Stimulated activated CD4-positive, alpha-beta T cell treated with anti-CD3 and anti-CD28 coated beads, Interleukin-2, amount 100 ng/mL, for 4 hours (primary cell): Measurements from ENCODE around the gene TBC1D22A.
"Not testable (repeated sequence)": the region's sequence is repeated elsewhere in the genome, so short reads cannot be mapped to it uniquely, and the experiment has no call there.

Source experiments
- DNase-seq: peaks from one replicate; pipeline ENCODE4 v3.0.0-alpha.2; 2020; ENCODE audit warnings: low read depth

TBC1D22A gene

DNA sequence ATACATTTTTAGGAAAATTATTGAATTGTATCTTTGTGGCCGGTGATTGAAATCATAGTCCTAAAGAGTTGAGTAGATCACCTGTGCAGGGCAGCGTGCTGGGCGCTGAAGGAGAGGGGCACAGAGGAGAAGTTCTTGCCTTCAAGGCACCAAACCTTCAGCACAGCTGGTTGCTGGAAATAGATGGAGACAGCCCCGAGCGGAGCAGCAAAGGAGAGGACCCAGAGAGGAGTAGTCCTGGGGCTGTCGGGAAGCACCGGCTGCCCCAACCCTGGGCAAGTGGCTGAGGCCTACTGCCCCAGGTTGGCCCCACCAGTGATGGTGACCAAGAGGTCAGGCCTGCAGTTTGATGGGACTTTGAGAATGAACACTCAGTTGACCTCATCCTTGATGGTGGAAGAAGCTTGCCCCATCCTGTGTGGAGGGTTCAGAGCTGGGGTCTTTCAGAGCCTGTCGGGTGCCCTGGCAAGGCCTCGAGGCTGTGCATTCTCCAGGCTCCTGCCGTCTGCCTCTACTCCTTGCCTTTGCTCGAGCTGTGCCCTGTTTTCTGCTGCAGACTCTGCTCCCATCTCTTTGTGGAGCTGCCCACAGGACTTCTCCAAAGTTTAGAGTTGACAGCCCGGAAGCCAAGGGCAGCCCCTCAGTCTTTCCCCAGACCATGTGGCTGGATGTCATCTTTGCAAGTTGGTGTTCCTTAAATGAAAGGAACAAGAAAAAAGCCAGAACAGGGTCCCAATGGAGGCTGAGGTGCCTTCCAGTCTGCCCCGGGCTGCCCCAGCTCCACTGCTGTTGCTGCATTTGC, 285.1 kb downstream of the TBC1D22A start:
- no peak for DNase-seq

GRCh38 chr22:47048123-47049077, 285.9 kb downstream of the TBC1D22A start:
- DNase-seq = no peak

DNA sequence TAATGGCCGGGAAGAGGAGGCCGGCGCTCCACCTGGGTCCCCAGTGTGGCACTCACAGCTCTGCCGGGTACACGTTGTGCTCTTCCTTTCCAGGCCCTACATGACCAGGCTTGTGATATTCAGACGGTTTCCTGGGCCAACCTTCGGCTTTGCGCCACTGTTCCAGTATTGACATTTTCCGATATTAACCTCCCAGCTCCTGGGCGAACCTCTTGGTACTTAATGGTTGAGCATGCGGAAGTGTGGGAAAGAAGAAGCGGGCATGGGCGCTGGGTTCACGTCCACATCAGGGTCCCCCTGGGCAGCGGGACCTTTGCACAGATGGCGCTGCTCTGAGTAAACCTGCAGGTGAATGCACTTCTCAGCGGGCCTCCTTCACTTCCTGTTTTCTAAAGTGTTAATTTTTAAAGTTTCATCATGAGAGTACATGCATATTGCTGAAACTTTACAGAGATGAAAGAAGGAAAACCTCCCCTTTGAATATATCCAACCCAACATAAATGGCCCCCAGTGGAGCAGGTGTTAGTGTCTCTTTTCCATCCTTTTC, 286.7 kb downstream of the TBC1D22A start:
- no peak for DNase-seq

- DNase-seq = not testable (repeated sequence)
Measured at GRCh38 chr22:47049736-47050400, 287.4 kb downstream of the TBC1D22A start.

- DNase-seq = no peak
Measured at GRCh38 chr22:47050401-47051051, 288.1 kb downstream of the TBC1D22A start.

DNA sequence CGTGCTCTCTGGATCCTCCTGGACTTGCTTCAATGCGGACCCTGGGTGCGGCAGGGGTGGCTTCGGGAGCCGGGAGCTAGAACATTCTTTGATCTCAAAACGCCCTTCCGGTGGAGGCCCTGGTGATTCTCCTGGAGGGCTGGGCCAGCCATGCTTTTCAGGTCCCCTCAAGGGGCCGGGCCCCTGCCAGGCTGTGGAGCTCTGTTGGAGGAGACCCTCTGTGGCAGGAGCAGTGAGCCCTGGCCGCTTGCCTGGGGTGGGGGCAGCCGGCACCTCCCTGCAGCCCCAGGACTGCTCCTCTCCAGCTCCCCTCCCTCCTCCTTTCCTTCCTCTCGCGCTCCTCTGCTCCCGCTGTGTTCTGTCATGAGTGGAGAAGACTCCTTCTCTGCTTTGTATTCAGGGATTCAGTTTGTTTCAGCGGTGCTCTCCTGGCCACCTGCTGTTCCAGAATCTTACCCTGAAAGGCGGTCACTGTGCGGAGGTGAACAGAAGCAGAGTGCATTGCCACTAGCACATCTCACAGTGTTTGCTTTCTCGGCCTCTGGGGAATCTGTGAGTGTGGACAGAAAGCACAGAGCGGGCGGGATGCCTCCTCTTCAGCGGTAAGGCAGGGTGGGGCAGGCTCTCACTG, 289.1 kb downstream of the TBC1D22A start:
- DNase-seq = no peak

DNA sequence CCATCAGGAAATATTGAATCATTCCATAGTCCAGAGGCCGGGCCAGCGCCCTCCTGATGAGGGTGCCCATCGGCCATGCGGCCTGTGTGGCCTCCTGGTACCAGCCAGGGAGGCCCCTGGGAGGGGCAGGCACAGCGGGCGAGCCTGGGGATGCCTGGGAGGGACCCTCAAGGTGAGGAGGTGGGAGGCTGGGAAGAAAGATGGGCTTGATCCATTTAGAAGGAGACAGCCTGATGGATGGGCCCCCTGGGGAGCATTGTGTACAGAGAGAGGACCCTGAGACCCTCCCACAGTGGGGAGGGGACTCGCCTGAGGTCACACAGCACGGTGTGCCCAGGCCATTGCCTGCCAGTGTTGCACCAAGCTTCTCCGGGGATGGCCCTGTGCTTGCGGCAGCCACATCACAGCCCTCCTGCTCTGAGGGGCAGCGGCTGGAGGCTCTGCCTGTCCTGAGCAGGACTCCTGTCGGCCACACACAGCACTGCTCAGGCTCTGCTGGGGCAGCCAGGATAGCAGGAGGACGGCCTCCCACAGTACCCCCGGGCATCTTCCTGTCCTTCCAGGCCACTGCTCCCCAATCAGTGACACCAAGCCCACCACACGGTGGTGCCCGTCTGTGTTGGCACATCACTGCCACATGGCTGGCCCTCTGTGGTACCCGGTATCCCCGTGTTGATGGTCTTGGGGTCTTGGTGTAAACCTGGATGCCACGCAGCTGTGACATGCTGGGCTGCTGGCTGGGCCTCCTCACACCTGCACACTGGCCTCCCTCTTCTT, 290.0 kb downstream of the TBC1D22A start:
- no peak for DNase-seq

GRCh38 chr22:47053013-47053725, 290.7 kb downstream of the TBC1D22A start:
- no peak for DNase-seq

DNA sequence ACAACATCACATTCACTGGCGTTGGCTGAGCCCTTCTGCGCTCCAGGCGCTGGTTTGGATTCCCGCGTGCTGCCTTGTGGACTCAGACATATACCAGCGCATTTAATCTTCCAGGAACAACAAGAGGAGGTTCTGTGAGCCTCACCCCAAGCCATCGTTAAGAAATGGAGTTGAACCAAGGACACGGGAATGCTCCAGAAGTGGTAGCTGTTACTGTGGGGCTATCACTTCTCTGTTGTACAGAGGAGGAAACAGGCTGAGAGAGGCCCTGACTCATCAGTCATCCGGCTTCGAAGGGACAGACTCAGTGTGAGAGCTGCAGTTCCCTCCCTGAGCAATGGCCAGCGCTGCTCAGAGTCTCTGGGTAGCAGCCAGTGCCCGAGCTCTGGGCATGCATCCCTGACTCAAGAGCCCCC, 291.3 kb downstream of the TBC1D22A start:
- no peak for DNase-seq

GRCh38 chr22:47054231-47055072, 292.0 kb downstream of the TBC1D22A start:
- DNase-seq = no peak

- no peak for DNase-seq
Measured at GRCh38 chr22:47055073-47055355, 292.6 kb downstream of the TBC1D22A start.

DNA sequence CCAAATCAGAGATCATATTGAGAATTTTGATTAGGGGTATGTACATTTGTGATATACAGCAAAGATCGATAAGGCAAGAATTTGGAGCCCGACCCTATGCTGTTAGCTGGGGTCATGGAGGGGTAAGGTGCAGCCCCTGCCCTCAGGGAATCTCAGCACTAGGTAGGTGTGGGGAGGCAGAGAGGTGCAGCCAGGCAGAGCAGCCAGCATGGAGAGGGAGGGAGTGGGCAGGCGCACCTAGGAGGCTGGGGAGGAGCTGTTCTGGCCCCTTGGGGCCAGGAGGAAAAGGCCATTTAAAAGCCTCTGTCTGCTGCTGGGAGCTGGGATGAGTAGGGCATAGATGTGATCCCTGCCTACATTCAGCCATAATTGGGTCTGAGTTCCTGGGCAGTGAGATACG, 293.0 kb downstream of the TBC1D22A start:
- no peak for DNase-seq

GRCh38 chr22:47055921-47056320, 293.5 kb downstream of the TBC1D22A start:
- DNase-seq = no peak

DNA sequence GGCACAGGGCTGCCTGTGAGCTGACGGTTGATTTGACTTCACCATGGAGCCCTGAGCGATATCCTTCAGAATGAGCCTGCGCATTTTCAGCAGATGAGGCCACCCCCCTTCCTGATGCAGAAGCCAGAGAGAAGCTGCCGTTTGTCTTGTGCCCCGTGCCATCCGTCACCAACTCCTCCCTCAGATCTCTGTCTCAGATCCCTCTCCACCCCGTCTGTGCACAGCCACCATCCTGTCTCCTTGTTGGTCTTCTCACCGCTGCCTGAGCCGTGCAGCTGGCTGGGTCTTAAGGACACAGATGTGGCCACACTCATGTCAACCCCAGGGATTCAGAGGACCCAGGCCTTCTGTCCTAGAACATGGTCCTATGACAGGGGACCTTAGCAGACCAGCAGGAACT, 293.9 kb downstream of the TBC1D22A start:
- no peak for DNase-seq

- DNase-seq = no peak
Measured at GRCh38 chr22:47056776-47057470, 294.5 kb downstream of the TBC1D22A start.

DNA sequence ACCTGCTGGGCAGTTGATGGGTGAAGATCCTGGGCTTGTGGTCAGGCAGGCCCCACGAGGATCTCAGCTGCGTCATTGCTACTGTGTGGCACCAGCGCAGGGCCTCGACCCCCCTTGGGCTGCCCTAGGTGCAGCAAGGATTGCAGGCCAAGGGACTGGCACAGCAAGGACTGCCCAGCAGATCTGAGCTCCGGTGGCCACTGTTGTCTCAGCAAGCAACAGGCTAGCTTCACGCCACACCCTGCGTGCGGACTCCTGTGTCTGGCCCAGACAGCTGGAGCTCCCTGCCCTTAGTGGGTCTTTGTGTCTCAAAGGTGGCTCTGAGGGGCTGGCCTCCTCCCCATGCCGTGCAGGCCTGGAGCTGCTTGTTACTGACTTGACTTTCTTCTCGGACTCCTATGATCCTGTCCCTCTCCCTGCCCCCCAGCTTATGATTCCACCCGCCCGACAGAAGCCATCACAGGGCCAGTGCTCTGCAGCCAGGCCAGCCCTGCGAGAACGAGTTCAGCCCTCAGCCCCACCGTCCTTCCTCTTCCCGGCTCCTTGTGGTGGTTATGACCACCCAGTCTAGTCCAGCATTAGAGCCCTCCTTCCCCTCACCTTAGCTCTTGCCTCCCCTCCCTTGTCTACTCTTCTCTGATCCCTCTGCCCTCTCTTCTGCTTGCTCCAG, 295.6 kb downstream of the TBC1D22A start:
- no peak for DNase-seq

DNA sequence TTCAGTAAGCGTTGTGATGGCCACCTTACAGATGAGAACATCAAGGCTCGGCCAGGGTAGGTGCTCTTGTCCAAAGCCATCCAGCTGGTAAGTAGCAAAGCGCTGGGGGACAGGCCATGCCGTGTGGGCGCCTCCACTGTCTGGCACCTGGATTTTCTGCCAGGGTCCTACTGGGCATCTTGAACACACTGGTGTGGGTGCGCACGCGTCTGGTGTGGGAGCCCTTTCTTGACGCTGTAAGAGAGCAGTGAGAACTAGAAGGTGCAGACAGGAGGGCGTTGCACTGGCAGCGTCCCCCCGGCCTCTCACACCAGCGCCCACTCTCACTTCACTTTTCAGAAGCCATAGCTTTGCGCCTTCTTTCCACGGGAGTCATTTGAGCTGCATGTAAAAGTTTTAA, 296.6 kb downstream of the TBC1D22A start:
- DNase-seq = no peak

DNA sequence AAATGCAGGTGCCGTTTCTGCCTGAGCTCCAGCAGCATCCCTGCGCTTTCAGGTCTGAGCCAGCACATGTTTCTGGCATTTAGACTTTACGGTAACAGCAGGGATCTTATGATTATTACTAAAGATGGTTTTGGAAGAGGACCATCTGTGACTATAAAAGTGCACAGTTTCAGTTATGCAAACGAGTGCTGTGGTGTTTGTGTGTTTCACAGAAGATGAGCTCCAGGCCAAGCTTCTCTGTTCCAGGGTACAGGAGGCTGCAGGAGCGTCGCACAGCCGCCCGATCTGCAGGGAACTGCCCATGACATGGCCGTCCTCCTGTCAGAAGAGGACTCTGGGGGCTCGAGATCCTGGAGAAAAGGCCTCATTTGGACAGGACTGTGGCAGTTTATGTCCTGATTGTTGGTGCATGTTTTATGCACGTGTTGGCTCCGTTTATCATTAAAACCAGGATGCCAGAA, 297.3 kb downstream of the TBC1D22A start:
- DNase-seq = no peak
